ENCODE results near the gene C1S.

The C1S gene

DNA sequence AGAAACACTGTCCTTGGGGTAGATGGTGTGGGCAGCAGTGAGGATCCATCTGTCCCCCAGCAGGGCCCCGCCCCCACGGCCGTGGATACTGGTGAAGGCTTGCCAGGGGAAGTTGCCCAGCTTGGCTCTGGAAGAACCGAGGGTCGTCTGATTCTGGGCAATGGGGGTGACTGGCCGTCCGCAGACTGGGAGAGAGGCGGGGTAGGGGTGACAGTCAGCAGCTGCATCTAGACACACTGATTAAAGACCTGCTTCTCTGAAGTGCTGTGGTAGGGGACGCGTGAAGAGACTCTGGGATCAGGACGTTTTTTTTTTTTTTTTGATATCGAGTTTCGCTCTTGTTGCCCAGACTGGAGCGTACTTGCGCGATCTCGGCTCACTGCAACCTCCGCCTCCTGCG is 36.5 kb downstream of the C1S start:
- POLR2A ChIA-PET: no interaction called here
- CTCF ChIA-PET: interaction anchor here (0.9 to 1.2 kb wide), 2 partner anchors 12 to 14 kb away, joined by 3 read pairs; partner anchors contain the start of gene C1RL
- WGBS (ENCODE audit: insufficient coverage): 99% methylated on average over 15 of the region's 19 CpGs

DNA sequence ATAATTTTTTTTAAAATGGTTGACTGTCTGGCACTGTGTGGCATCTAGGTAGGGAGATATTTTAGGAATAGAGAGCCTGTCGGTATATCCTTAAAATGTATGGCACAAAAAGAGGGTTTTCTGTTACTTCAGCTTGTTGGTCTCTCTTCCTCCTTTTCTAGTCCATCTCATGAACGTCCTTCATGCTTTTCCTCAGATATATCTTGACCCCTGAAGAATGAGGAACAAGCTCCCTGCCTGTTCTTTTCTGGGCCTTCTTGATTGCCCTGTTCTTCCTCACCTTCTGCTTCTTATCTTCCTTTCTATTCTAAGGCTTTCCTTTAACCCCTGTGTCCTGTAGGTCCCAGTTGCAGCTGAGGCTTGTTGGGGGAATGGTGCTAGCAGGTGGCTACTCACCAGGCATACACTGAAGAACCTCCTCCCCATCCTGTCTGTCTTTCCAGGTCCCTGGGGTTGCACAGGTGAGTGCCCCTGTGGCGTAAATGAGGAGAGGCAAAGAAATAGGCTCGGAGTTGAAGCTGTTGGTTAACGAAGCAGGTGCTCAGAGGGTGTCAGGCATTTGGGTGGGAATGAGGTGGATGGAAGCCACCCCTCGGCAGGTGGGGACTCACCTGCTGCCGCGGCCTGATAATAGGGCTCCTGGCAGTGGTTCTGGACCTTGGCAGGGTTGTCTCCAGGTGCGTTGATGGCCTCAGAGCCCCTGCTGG is 38.9 kb downstream of the C1S start:
- ChIA-PET CTCF (interaction anchor here (0.9 to 1.5 kb wide), 2 partner anchors 13 to 230 kb away, joined by 3 to 4 read pairs; no protein-coding TSS in a partner anchor), POLR2A (no interaction called here)
- no peak for DNase-seq
- Histone ChIP-seq H3K4me1 (ENCODE audit: control extremely low read depth in 1 of 4, control insufficient read depth in 4 of 4, insufficient read depth in 4 of 4, low read length in 3 of 4) (peaks cover 3 to 22% (median 8%) of the 10 kb centered on the region in 4 experiments), H3K27me3 (replicated peaks in 2 of 5; ENCODE audit: control insufficient read depth in 4 of 5, insufficient read depth in 5 of 5, low read length in 4 of 5) (no peaks in the 10 kb centered on the region), H3K36me3 (ENCODE audit: control insufficient read depth in 4 of 4, insufficient read depth in 4 of 4, low read length in 3 of 4) (peaks cover 3 to 47% (median 31%) of the 10 kb centered on the region in 4 experiments), H3K4me3 (ENCODE audit: control insufficient read depth in 1 of 7, extremely low read depth in 1 of 7, insufficient read depth in 4 of 7, low read depth in 2 of 7, low read length in 6 of 7) (no peak overlapping the region), H3K9me3 (ENCODE audit: control extremely low read depth in 1 of 5, control insufficient read depth in 4 of 5, insufficient read depth in 2 of 5, low read depth in 1 of 5, low read length in 4 of 5) (no peaks in the 10 kb centered on the region), H3K27ac (ENCODE audit: insufficient read depth in 1 of 2, low read depth in 1 of 2, low read length in 2 of 2, poor library complexity in 1 of 2, severe bottlenecking in 2 of 2) (no peak overlapping the region)
- WGBS (ENCODE audit: insufficient coverage): 90% methylated on average over 8 of the region's 9 CpGs

More for the DNA sequence above, 36.5 kb downstream of the C1S start:
- H3K4me1 ChIP-seq (ENCODE audit: control extremely low read depth in 1 of 4, control insufficient read depth in 4 of 4, insufficient read depth in 4 of 4, low read length in 3 of 4): peaks cover 0 to 12% (median 5%) of the 10 kb centered on the region in 4 experiments
- DNase-seq: no peak
- H3K27me3 ChIP-seq (replicated peaks in 2 of 5; ENCODE audit: control insufficient read depth in 4 of 5, insufficient read depth in 5 of 5, low read length in 4 of 5): no peaks in the 10 kb centered on the region
- peaks cover 0 to 30% (median 19%) of the 10 kb centered on the region in 4 experiments for H3K36me3 ChIP-seq (ENCODE audit: control insufficient read depth in 4 of 4, insufficient read depth in 4 of 4, low read length in 3 of 4)
- H3K4me3 ChIP-seq (ENCODE audit: control insufficient read depth in 1 of 7, extremely low read depth in 1 of 7, insufficient read depth in 4 of 7, low read depth in 2 of 7, low read length in 6 of 7): no peak overlapping the region
- no peak overlapping the region for H3K27ac ChIP-seq (ENCODE audit: insufficient read depth in 1 of 2, low read depth in 1 of 2, low read length in 2 of 2, poor library complexity in 1 of 2, severe bottlenecking in 2 of 2)
- H3K9me3 ChIP-seq (ENCODE audit: control extremely low read depth in 1 of 5, control insufficient read depth in 4 of 5, insufficient read depth in 2 of 5, low read depth in 1 of 5, low read length in 4 of 5): no peaks in the 10 kb centered on the region

DNA sequence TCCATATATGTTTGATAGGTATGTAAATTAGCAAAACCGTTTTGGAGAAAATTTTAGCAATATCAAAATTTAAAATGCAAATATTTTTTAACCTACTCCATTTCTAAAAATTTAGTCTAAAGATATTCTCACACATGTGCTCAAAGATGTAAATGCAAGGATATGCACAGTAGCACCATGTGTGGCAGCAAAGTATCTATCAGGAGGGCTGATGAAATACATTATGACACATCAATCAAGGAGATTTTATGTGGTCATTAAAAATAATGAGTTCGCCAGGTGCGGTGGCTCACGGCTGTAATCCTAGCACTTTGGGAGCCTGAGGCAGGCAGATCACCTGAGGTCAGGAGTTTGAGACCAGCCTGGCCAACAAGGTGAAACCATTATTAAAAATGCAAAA is 39.7 kb downstream of the C1S start:
- ChIA-PET POLR2A (no interaction called here), CTCF (interaction anchor here (1.5 to 2.9 kb wide), 2 partner anchors 10 to 12 kb away, joined by 4 to 11 read pairs; no protein-coding TSS in a partner anchor)
- H3K9me3 ChIP-seq (ENCODE audit: control extremely low read depth in 1 of 5, control insufficient read depth in 4 of 5, insufficient read depth in 2 of 5, low read depth in 1 of 5, low read length in 4 of 5): no peaks in the 10 kb centered on the region
- H3K27me3 ChIP-seq (replicated peaks in 2 of 5; ENCODE audit: control insufficient read depth in 4 of 5, insufficient read depth in 5 of 5, low read length in 4 of 5): no peaks in the 10 kb centered on the region
- no peak overlapping the region for H3K4me3 ChIP-seq (ENCODE audit: control insufficient read depth in 1 of 7, extremely low read depth in 1 of 7, insufficient read depth in 4 of 7, low read depth in 2 of 7, low read length in 6 of 7)
- H3K4me1 ChIP-seq (ENCODE audit: control extremely low read depth in 1 of 4, control insufficient read depth in 4 of 4, insufficient read depth in 4 of 4, low read length in 3 of 4): peaks cover 3 to 22% (median 8%) of the 10 kb centered on the region in 4 experiments
- no peak overlapping the region for H3K27ac ChIP-seq (ENCODE audit: insufficient read depth in 1 of 2, low read depth in 1 of 2, low read length in 2 of 2, poor library complexity in 1 of 2, severe bottlenecking in 2 of 2)
- peaks cover 6 to 49% (median 34%) of the 10 kb centered on the region in 4 experiments for H3K36me3 ChIP-seq (ENCODE audit: control insufficient read depth in 4 of 4, insufficient read depth in 4 of 4, low read length in 3 of 4)
- no peak for DNase-seq
- WGBS (ENCODE audit: insufficient coverage): no CpG with 5 or more reads among the region's 4 CpGs

GRCh38 chr12:7101047-7101693 is 40.7 kb downstream of the C1S start:
- Histone ChIP-seq H3K9me3 (ENCODE audit: control extremely low read depth in 1 of 5, control insufficient read depth in 4 of 5, insufficient read depth in 2 of 5, low read depth in 1 of 5, low read length in 4 of 5) (peaks cover 0 to 2% (median 0%) of the 10 kb centered on the region in 5 experiments), H3K4me1 (ENCODE audit: control extremely low read depth in 1 of 4, control insufficient read depth in 4 of 4, insufficient read depth in 4 of 4, low read length in 3 of 4) (peaks cover 3 to 22% (median 8%) of the 10 kb centered on the region in 4 experiments), H3K36me3 (ENCODE audit: control insufficient read depth in 4 of 4, insufficient read depth in 4 of 4, low read length in 3 of 4) (peaks cover 6 to 52% (median 35%) of the 10 kb centered on the region in 4 experiments), H3K27me3 (replicated peaks in 2 of 5; ENCODE audit: control insufficient read depth in 4 of 5, insufficient read depth in 5 of 5, low read length in 4 of 5) (no peaks in the 10 kb centered on the region), H3K27ac (ENCODE audit: insufficient read depth in 1 of 2, low read depth in 1 of 2, low read length in 2 of 2, poor library complexity in 1 of 2, severe bottlenecking in 2 of 2) (no peak overlapping the region), H3K4me3 (ENCODE audit: control insufficient read depth in 1 of 7, extremely low read depth in 1 of 7, insufficient read depth in 4 of 7, low read depth in 2 of 7, low read length in 6 of 7) (no peak overlapping the region)
- CTCF ChIA-PET: interaction anchor here (2.1 to 2.9 kb wide), 2 partner anchors 8 to 11 kb away, joined by 11 to 15 read pairs; partner anchors contain the start of gene C1R
- no peak for DNase-seq
- WGBS (ENCODE audit: insufficient coverage): 100% methylated on average over 3 of the region's 4 CpGs
- POLR2A ChIA-PET: no interaction called here

GRCh38 chr12:7101694-7102131 is 41.2 kb downstream of the C1S start:
- WGBS (ENCODE audit: insufficient coverage): 96% methylated on average over 9 of the region's 10 CpGs
- H3K27me3 ChIP-seq (replicated peaks in 2 of 5; ENCODE audit: control insufficient read depth in 4 of 5, insufficient read depth in 5 of 5, low read length in 4 of 5): no peaks in the 10 kb centered on the region
- CTCF ChIA-PET: interaction anchor here (1.0 to 2.9 kb wide), 5 partner anchors 9 to 152 kb away, joined by 3 to 15 read pairs (median 11); partner anchors contain the start of gene C1R
- peaks cover 3 to 22% (median 8%) of the 10 kb centered on the region in 4 experiments for H3K4me1 ChIP-seq (ENCODE audit: control extremely low read depth in 1 of 4, control insufficient read depth in 4 of 4, insufficient read depth in 4 of 4, low read length in 3 of 4)
- peaks cover 0 to 5% (median 0%) of the 10 kb centered on the region in 5 experiments for H3K9me3 ChIP-seq (ENCODE audit: control extremely low read depth in 1 of 5, control insufficient read depth in 4 of 5, insufficient read depth in 2 of 5, low read depth in 1 of 5, low read length in 4 of 5)
- POLR2A ChIA-PET: no interaction called here
- peaks cover 6 to 50% (median 34%) of the 10 kb centered on the region in 4 experiments for H3K36me3 ChIP-seq (ENCODE audit: control insufficient read depth in 4 of 4, insufficient read depth in 4 of 4, low read length in 3 of 4)
- DNase-seq: no peak
- H3K4me3 ChIP-seq (ENCODE audit: control insufficient read depth in 1 of 7, extremely low read depth in 1 of 7, insufficient read depth in 4 of 7, low read depth in 2 of 7, low read length in 6 of 7): no peak overlapping the region
- no peak overlapping the region for H3K27ac ChIP-seq (ENCODE audit: insufficient read depth in 1 of 2, low read depth in 1 of 2, low read length in 2 of 2, poor library complexity in 1 of 2, severe bottlenecking in 2 of 2)

GRCh38 chr12:7102582-7102981 is 42.1 kb downstream of the C1S start:
- DNase-seq: no peak
- ChIA-PET CTCF (interaction anchor here (0.6 to 2.9 kb wide), 9 partner anchors 9 to 153 kb away, joined by 3 to 15 read pairs (median 3); partner anchors contain the start of genes C1R and LPCAT3), POLR2A (no interaction called here)
- peaks cover 3 to 24% (median 9%) of the 10 kb centered on the region in 4 experiments for H3K4me1 ChIP-seq (ENCODE audit: control extremely low read depth in 1 of 4, control insufficient read depth in 4 of 4, insufficient read depth in 4 of 4, low read length in 3 of 4)
- H3K9me3 ChIP-seq (ENCODE audit: control extremely low read depth in 1 of 5, control insufficient read depth in 4 of 5, insufficient read depth in 2 of 5, low read depth in 1 of 5, low read length in 4 of 5): peaks cover 0 to 5% (median 0%) of the 10 kb centered on the region in 5 experiments
- H3K4me3 ChIP-seq (ENCODE audit: control insufficient read depth in 1 of 7, extremely low read depth in 1 of 7, insufficient read depth in 4 of 7, low read depth in 2 of 7, low read length in 6 of 7): no peak overlapping the region
- H3K27me3 ChIP-seq (replicated peaks in 2 of 5; ENCODE audit: control insufficient read depth in 4 of 5, insufficient read depth in 5 of 5, low read length in 4 of 5): no peaks in the 10 kb centered on the region
- H3K27ac ChIP-seq (ENCODE audit: insufficient read depth in 1 of 2, low read depth in 1 of 2, low read length in 2 of 2, poor library complexity in 1 of 2, severe bottlenecking in 2 of 2): no peak overlapping the region
- peaks cover 6 to 43% (median 33%) of the 10 kb centered on the region in 4 experiments for H3K36me3 ChIP-seq (ENCODE audit: control insufficient read depth in 4 of 4, insufficient read depth in 4 of 4, low read length in 3 of 4)
- 36% methylated on average over 3 of the region's 3 CpGs for WGBS (ENCODE audit: insufficient coverage)

Data from common myeloid progenitor, CD34-positive (primary cell).